CD14-positive monocyte (primary cell): ENCODE measurements around the gene APBA2. TPM values are rescaled to one million over a fixed set of nuclear protein-coding genes. Genes with fewer than 3 reads are reported as not detected.

Experiments used
- DNase-seq, 3 donors: peaks; one replicate each; pipeline ENCODE4 v3.0.0-alpha.2; 2011 to 2022
- H2AFZ ChIP-seq: 2 replicates; pipeline ENCODE4 v1.6.0; 2012; ENCODE audit warnings: mild to moderate bottlenecking, low read depth, low read length, inconsistent platforms; ENCODE audit not compliant: insufficient read depth, poor library complexity, severe bottlenecking
- H3K27ac ChIP-seq, 2 donors: 1 replicate in 1 of 2; 2 replicates in 1 of 2; pipeline ENCODE4 v1.5.1; 2012 to 2013; ENCODE audit warnings: low read length in 2 of 2, control low read depth in 1 of 2, inconsistent platforms in 1 of 2, low read depth in 1 of 2, mild to moderate bottlenecking in 1 of 2
- H3K27me3 ChIP-seq, 2 donors: one replicate each; pipeline versions ENCODE4 v1.6.0 to v1.6.1; 2011 to 2013; ENCODE audit warnings: low read length in 2 of 2; ENCODE audit not compliant: control insufficient read depth in 2 of 2, insufficient read depth in 2 of 2
- H3K36me3 ChIP-seq, 2 donors: replicated peaks in 1 of 2; 1 replicate in 1 of 2; 2 replicates in 1 of 2; pipeline versions ENCODE4 v1.5.1 to v1.6.1; 2012 to 2013; ENCODE audit warnings: low read length in 2 of 2, control low read depth in 1 of 2, inconsistent platforms in 1 of 2, mild to moderate bottlenecking in 1 of 2; ENCODE audit not compliant: insufficient read depth in 2 of 2, control insufficient read depth in 1 of 2
- H3K4me1 ChIP-seq, 2 donors: 1 replicate in 1 of 2; 2 replicates in 1 of 2; pipeline versions ENCODE4 v1.5.1 to v1.6.1; 2012 to 2013; ENCODE audit warnings: low read length in 2 of 2, control low read depth in 1 of 2, inconsistent platforms in 1 of 2, mild to moderate bottlenecking in 1 of 2, moderate library complexity in 1 of 2; ENCODE audit not compliant: insufficient read depth in 2 of 2, control insufficient read depth in 1 of 2
- H3K4me2 ChIP-seq: replicated peaks from 2 replicates; pipeline ENCODE3; 2012; ENCODE audit warnings: low read length, moderate library complexity, mild to moderate bottlenecking; ENCODE audit not compliant: poor library complexity, severe bottlenecking; ENCODE audit errors: extremely low read depth
- H3K4me3 ChIP-seq, 3 experiments: fragments of 200-600 bp in 1 of 3; sonication (generic) in 1 of 3; replicated peaks in 1 of 3; 1 replicate in 2 of 3; 2 replicates in 1 of 3; pipeline ENCODE4 v1.5.1; 2011 to 2013; ENCODE audit warnings: low read length in 3 of 3, mild to moderate bottlenecking in 3 of 3, control low read depth in 2 of 3, low read depth in 2 of 3, inconsistent platforms in 1 of 3, moderate library complexity in 1 of 3
- H3K79me2 ChIP-seq: 2 replicates; pipeline ENCODE4 v1.6.0; 2012; ENCODE audit warnings: mild to moderate bottlenecking, control low read depth, inconsistent platforms, low read length, moderate library complexity; ENCODE audit not compliant: insufficient read depth
- H3K9ac ChIP-seq: 2 replicates; pipeline ENCODE4 v1.6.0; 2017; ENCODE audit warnings: low read length, mild to moderate bottlenecking; ENCODE audit not compliant: insufficient read depth, poor library complexity, severe bottlenecking
- H3K9me3 ChIP-seq, 2 donors: replicated peaks in 1 of 2; 1 replicate in 1 of 2; 2 replicates in 1 of 2; pipeline versions ENCODE4 v1.5.1 to v1.6.1; 2012 to 2013; ENCODE audit warnings: low read length in 2 of 2, control low read depth in 1 of 2; ENCODE audit not compliant: control insufficient read depth in 1 of 2, insufficient read depth in 1 of 2
- H4K20me1 ChIP-seq: 2 replicates; pipeline ENCODE4 v1.6.0; 2012; ENCODE audit warnings: mild to moderate bottlenecking, low read length, control low read depth, moderate library complexity; ENCODE audit not compliant: insufficient read depth
- H3K27ac Mint-ChIP-seq, 7 donors: one replicate each; pipeline ENCODE4 v1.8.0; 2020; ENCODE audit warnings: mild to moderate bottlenecking in 7 of 7, mixed read lengths in 7 of 7, moderate library complexity in 6 of 7, inconsistent platforms in 2 of 7
- H3K27me3 Mint-ChIP-seq, 3 donors: one replicate each; pipeline ENCODE4 v1.8.0; 2021 to 2022; ENCODE audit warnings: low read depth in 3 of 3, mild to moderate bottlenecking in 3 of 3, mixed read lengths in 3 of 3, moderate library complexity in 3 of 3, inconsistent platforms in 1 of 3
- H3K36me3 Mint-ChIP-seq, 2 donors: one replicate each; pipeline ENCODE4 v1.8.0; 2020; ENCODE audit warnings: mixed read lengths in 2 of 2, inconsistent platforms in 1 of 2, mild to moderate bottlenecking in 1 of 2
- H3K4me1 Mint-ChIP-seq: one replicate; pipeline ENCODE4 v1.8.0; 2020; ENCODE audit warnings: mild to moderate bottlenecking, mixed read lengths
- H3K4me3 Mint-ChIP-seq, 2 donors: one replicate each; pipeline ENCODE4 v1.8.0; 2020; ENCODE audit warnings: mild to moderate bottlenecking in 2 of 2, mixed read lengths in 2 of 2, moderate library complexity in 1 of 2
- H3K9me3 Mint-ChIP-seq, 7 donors: one replicate each; pipeline ENCODE4 v1.8.0; 2020 to 2022; ENCODE audit warnings: mixed read lengths in 7 of 7, mild to moderate bottlenecking in 6 of 7, moderate library complexity in 6 of 7, inconsistent platforms in 2 of 7
- CTCF ChIP-seq: fragments of 200-600 bp; IDR thresholded peaks from one replicate; pipeline ENCODE4 v1.8.0; 2022; ENCODE audit warnings: antibody characterized with exemption, mild to moderate bottlenecking
- WGBS: methylation state at CpG from one replicate; pipeline ENCODE4 v1.1.5; 2013; ENCODE audit warnings: missing lambda C conversion rate; ENCODE audit not compliant: insufficient coverage; 5-methylcytosine and 5-hydroxymethylcytosine counted together
- intact Hi-C, 2 donors: fragments of 100-400 bp; cut with micrococcal nuclease; formaldehyde crosslinking; loops; one replicate each; pipeline versions ENCODE4 v1.15.0 to v1.15.1; 2023
- polyA plus RNA-seq, 3 donors: library from polyadenylated mRNA; depleted of rRNA in 1 of 3; unstranded in 2 of 3; stranded (reverse) in 1 of 3; fragments of 300-500 nt in 2 of 3; fragments of >200 nt in 1 of 3; fragmentation: Illumina TruSeq in 2 of 3; gene quantifications; 1 replicate in 2 of 3; 2 replicates in 1 of 3; pipeline ENCODE4 v1.2.3, GENCODE V29; 2012 to 2021

Gene APBA2
- polyA plus RNA-seq, 3 donors = 0.30 TPM; not detected in 2

GRCh38 chr15:28987337-28987736 lies 101.6 kb downstream of the APBA2 start:
- TF ChIP-seq CTCF = no peak
- no peak overlapping the region for H2AFZ ChIP-seq
- H3K9me3 ChIP-seq = no peaks in the 10 kb centered on the region
- Mint-ChIP-seq H3K9me3 (peaks cover 0 to 9% (median 0%) of the 10 kb centered on the region in 7 donors), H3K4me3 (no peak overlapping the region), H3K27me3 (peaks cover 3 to 5% (median 4%) of the 10 kb centered on the region in 3 donors), H3K4me1 (peaks cover 2% of the 10 kb centered on the region), H3K27ac (no peak overlapping the region), H3K36me3 (no peaks in the 10 kb centered on the region)
- no peaks in the 10 kb centered on the region for H3K79me2 ChIP-seq
- no peak overlapping the region for H3K9ac ChIP-seq
- H4K20me1 ChIP-seq = no peaks in the 10 kb centered on the region
- H3K4me3 ChIP-seq = no peak overlapping the region
- no peak for DNase-seq
- intact Hi-C loops = no loop called here
- H3K27ac ChIP-seq = no peak overlapping the region
- H3K4me1 ChIP-seq = no peaks in the 10 kb centered on the region
- H3K4me2 ChIP-seq = no peak overlapping the region
- WGBS = no CpG with 5 or more reads among the region's 4 CpGs
- no peaks in the 10 kb centered on the region for H3K27me3 ChIP-seq
- H3K36me3 ChIP-seq = no peaks in the 10 kb centered on the region

- H3K27me3 Mint-ChIP-seq = peaks cover 3 to 7% (median 4%) of the 10 kb centered on the region in 3 donors
- peaks cover 0 to 7% (median 0%) of the 10 kb centered on the region in 7 donors for H3K9me3 Mint-ChIP-seq
- intact Hi-C loops = no loop called here
- H3K9me3 ChIP-seq = no peaks in the 10 kb centered on the region
- H3K36me3 ChIP-seq = no peaks in the 10 kb centered on the region
- peaks cover 17 to 19% of the 10 kb centered on the region in 2 donors for H3K4me1 ChIP-seq
- no peak overlapping the region for H3K4me3 Mint-ChIP-seq
- no peak overlapping the region for H3K27ac Mint-ChIP-seq
- H3K4me2 ChIP-seq = no peak overlapping the region
- no peak for DNase-seq
- no peaks in the 10 kb centered on the region for H3K27me3 ChIP-seq
- no peak overlapping the region for H3K9ac ChIP-seq
- no peak overlapping the region for H2AFZ ChIP-seq
- H3K4me1 Mint-ChIP-seq = peaks cover 21% of the 10 kb centered on the region
- TF ChIP-seq CTCF = no peak
- WGBS = 91% methylated on average over 14 of the region's 15 CpGs
- H3K27ac ChIP-seq = no peak overlapping the region
- no peaks in the 10 kb centered on the region for H3K36me3 Mint-ChIP-seq
- no peaks in the 10 kb centered on the region for H4K20me1 ChIP-seq
- H3K79me2 ChIP-seq = no peaks in the 10 kb centered on the region
- no peak overlapping the region for H3K4me3 ChIP-seq
Observed at GRCh38 chr15:28989239-28989830, 103.6 kb downstream of the APBA2 start.
